ENCODE data around the gene PSAP.
"Not testable (repeated sequence)": the region's sequence is repeated elsewhere in the genome, so short reads cannot be mapped to it uniquely, and the experiment has no call there.

Gene PSAP

GRCh38 chr10:71850743-71851464 lies at the start of gene PSAP:
Gene PSAP (minus strand): TSS chr10:71851251. CDS start chr10:71851221, 30 bp downstream.
- peak; percentile 98 to 99 for DNase-seq

- no peak for DNase-seq
Measured at GRCh38 chr10:71900441-71901180, 49.6 kb upstream of the PSAP start.

GRCh38 chr10:71899665-71900412 lies 48.8 kb upstream of the PSAP start:
- DNase-seq: no peak

- not testable (repeated sequence) for DNase-seq
Measured at GRCh38 chr10:71898346-71898745, 47.3 kb upstream of the PSAP start.

GRCh38 chr10:71893920-71894319 lies 42.9 kb upstream of the PSAP start:
- no peak for DNase-seq

GRCh38 chr10:71893258-71893815 lies 42.3 kb upstream of the PSAP start:
- DNase-seq: no peak

- no peak for DNase-seq
Measured at GRCh38 chr10:71891437-71891836, 40.4 kb upstream of the PSAP start.

- peak in 1 of 2 experiments; percentile 30 for DNase-seq
Measured at GRCh38 chr10:71889388-71889987, 38.4 kb upstream of the PSAP start.

GRCh38 chr10:71888623-71889387 lies 37.8 kb upstream of the PSAP start:
- peak; percentile 76 to 77 for DNase-seq

GRCh38 chr10:71888248-71888622 lies 37.2 kb upstream of the PSAP start:
- DNase-seq: no peak

- no peak for DNase-seq
Measured at GRCh38 chr10:71887743-71888142, 36.7 kb upstream of the PSAP start.

GRCh38 chr10:71882813-71883659 lies 32.0 kb upstream of the PSAP start:
- no peak for DNase-seq

GRCh38 chr10:71881647-71882355 lies 30.8 kb upstream of the PSAP start:
- no peak for DNase-seq

GRCh38 chr10:71881307-71881624 lies 30.2 kb upstream of the PSAP start:
- DNase-seq: not testable (repeated sequence)

- no peak for DNase-seq
Measured at GRCh38 chr10:71880425-71881306, 29.6 kb upstream of the PSAP start.

- DNase-seq: peak in 1 of 2 experiments; percentile 38
Measured at GRCh38 chr10:71878327-71879034, 27.4 kb upstream of the PSAP start.

GRCh38 chr10:71877821-71878220 lies 26.8 kb upstream of the PSAP start:
- DNase-seq: no peak

GRCh38 chr10:71874680-71875354 lies 23.8 kb upstream of the PSAP start:
- not testable (repeated sequence) for DNase-seq

All from activated T-cell treated with anti-CD3 and anti-CD28 coated beads, Interleukin-2, amount 50 U/mL, for 48 hours (primary cell).